ENCODE measurements around the gene PRSS3. TPM values are rescaled to one million over a fixed set of nuclear protein-coding genes. Genes with fewer than 3 reads are reported as not detected.

The PRSS3 gene
- total and polyA plus RNA-seq, 9 of the 15 experiments (the other 6 are each of a cell fraction or from before 2014, with no cell fraction given) = 0.35 to 0.42 TPM; not detected in 7

DNA sequence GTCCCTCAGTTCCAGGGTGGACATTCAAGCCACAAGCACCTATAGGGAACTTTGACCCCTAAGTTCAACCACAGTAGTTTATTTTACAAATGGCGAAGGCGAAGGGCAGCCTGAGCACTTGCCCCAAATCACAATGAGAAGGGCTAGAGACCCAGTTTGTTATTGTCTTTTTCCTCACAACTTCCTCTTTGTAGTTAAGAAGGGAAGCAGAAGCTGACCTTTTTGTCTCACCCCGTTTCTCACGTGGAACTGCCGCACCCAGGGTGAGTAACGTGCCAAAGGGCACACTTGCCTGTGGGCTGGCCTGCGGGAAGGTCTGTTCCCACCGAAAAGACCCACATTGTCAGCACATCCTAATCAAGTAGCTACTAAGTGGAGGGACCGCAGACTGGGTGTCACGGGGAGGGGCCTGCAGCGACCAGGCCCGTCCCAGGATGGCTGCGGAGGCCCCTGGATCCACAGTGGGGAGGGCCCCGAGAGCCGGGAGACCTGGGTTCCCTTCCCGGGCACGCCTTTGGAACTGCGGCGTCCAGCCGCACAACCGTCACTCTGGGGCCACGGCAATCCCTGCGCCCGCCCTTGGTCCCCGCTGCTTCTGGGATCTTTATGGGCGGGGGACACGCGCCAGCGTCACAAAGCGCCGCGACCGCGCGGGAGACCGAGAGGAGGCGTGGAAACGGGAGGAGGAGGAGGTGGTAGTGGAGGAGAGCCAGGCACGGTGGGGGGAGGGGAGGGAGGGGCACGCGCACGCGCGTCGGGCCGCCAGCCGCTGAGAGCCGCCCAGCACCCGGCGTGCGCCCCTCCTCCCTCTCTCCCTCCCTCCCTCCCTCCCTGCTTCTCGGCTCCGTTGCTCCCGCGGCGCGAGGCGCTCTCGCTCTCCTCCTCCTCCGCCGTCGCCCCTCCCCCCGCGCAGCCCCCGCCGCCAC, 21.2 kb downstream of the PRSS3 start, which contains the start of gene UBE2R2 (continued):
- TF ChIP-seq, protein P1, sequence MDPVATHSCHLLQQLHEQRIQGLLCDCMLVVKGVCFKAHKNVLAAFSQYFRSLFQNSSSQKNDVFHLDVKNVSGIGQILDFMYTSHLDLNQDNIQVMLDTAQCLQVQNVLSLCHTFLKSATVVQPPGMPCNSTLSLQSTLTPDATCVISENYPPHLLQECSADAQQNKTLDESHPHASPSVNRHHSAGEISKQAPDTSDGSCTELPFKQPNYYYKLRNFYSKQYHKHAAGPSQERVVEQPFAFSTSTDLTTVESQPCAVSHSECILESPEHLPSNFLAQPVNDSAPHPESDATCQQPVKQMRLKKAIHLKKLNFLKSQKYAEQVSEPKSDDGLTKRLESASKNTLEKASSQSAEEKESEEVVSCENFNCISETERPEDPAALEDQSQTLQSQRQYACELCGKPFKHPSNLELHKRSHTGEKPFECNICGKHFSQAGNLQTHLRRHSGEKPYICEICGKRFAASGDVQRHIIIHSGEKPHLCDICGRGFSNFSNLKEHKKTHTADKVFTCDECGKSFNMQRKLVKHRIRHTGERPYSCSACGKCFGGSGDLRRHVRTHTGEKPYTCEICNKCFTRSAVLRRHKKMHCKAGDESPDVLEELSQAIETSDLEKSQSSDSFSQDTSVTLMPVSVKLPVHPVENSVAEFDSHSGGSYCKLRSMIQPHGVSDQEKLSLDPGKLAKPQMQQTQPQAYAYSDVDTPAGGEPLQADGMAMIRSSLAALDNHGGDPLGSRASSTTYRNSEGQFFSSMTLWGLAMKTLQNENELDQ (CRISPR knock-in tag; IDR thresholded peaks at IDR 0.05; ENCODE audit: borderline replicate concordance) = no peak
- TF ChIP-seq, protein P2, sequence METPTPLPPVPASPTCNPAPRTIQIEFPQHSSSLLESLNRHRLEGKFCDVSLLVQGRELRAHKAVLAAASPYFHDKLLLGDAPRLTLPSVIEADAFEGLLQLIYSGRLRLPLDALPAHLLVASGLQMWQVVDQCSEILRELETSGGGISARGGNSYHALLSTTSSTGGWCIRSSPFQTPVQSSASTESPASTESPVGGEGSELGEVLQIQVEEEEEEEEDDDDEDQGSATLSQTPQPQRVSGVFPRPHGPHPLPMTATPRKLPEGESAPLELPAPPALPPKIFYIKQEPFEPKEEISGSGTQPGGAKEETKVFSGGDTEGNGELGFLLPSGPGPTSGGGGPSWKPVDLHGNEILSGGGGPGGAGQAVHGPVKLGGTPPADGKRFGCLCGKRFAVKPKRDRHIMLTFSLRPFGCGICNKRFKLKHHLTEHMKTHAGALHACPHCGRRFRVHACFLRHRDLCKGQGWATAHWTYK (CRISPR knock-in tag; IDR thresholded peaks at IDR 0.05) = 0 out of 2 replicates have a peak, but pooled peaks have one; percentile 27
- TF ChIP-seq SMARCA5 (IDR thresholded peaks at IDR 0.05) (no peak), TOE1 (IDR thresholded peaks at IDR 0.05; ENCODE audit: borderline replicate concordance) (peak; percentile 35; the same call in 1 of the 2 replicates), TOE1 (CRISPR knock-in tag; IDR thresholded peaks at IDR 0.05; ENCODE audit: borderline replicate concordance, low read depth) (no peak), RCOR1 (IDR thresholded peaks at IDR 0.05; ENCODE audit: borderline replicate concordance in 1 of 2, low read depth in 2 of 2, low read length in 2 of 2) (no peak), SMAD4 (CRISPR knock-in tag; conservative IDR thresholded peaks at IDR 0.05) (peak; percentile 37; the same call in 1 of the 2 replicates), SAP30 (IDR thresholded peaks at IDR 0.05; ENCODE audit: borderline replicate concordance, insufficient read depth, low read depth, low read length, poor library complexity, severe bottlenecking) (peak; percentile 41), EWSR1 (IDR thresholded peaks at IDR 0.05; ENCODE audit: borderline replicate concordance, low read depth, partially characterized antibody) (no peak), PRPF4 (IDR thresholded peaks at IDR 0.05; ENCODE audit: insufficient read depth, low read depth, low read length, poor library complexity, severe bottlenecking) (no peak), HDGF (IDR thresholded peaks at IDR 0.05) (no peak), YY1 (IDR thresholded peaks at IDR 0.05; ENCODE audit: borderline replicate concordance in 1 of 3, control insufficient read depth in 1 of 3, extremely low read depth in 1 of 3, insufficient read depth in 3 of 3, insufficient read length in 1 of 3, insufficient replicate concordance in 2 of 3, low read depth in 1 of 3, low read length in 2 of 3) (peak in 2 of 3 experiments; percentile 43 to 52), NR4A1 (CRISPR knock-in tag; IDR thresholded peaks at IDR 0.05) (no peak), NR4A1 (tag; IDR thresholded peaks at IDR 0.05) (no peak)
- TF ChIP-seq, protein P3, sequence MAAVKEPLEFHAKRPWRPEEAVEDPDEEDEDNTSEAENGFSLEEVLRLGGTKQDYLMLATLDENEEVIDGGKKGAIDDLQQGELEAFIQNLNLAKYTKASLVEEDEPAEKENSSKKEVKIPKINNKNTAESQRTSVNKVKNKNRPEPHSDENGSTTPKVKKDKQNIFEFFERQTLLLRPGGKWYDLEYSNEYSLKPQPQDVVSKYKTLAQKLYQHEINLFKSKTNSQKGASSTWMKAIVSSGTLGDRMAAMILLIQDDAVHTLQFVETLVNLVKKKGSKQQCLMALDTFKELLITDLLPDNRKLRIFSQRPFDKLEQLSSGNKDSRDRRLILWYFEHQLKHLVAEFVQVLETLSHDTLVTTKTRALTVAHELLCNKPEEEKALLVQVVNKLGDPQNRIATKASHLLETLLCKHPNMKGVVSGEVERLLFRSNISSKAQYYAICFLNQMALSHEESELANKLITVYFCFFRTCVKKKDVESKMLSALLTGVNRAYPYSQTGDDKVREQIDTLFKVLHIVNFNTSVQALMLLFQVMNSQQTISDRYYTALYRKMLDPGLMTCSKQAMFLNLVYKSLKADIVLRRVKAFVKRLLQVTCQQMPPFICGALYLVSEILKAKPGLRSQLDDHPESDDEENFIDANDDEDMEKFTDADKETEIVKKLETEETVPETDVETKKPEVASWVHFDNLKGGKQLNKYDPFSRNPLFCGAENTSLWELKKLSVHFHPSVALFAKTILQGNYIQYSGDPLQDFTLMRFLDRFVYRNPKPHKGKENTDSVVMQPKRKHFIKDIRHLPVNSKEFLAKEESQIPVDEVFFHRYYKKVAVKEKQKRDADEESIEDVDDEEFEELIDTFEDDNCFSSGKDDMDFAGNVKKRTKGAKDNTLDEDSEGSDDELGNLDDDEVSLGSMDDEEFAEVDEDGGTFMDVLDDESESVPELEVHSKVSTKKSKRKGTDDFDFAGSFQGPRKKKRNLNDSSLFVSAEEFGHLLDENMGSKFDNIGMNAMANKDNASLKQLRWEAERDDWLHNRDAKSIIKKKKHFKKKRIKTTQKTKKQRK (IDR thresholded peaks at IDR 0.05; ENCODE audit: borderline replicate concordance, low read depth, low read length) = no peak
- TF ChIP-seq, protein P4, sequence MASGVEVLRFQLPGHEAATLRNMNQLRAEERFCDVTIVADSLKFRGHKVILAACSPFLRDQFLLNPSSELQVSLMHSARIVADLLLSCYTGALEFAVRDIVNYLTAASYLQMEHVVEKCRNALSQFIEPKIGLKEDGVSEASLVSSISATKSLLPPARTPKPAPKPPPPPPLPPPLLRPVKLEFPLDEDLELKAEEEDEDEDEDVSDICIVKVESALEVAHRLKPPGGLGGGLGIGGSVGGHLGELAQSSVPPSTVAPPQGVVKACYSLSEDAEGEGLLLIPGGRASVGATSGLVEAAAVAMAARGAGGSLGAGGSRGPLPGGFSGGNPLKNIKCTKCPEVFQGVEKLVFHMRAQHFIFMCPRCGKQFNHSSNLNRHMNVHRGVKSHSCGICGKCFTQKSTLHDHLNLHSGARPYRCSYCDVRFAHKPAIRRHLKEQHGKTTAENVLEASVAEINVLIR (CRISPR knock-in tag; IDR thresholded peaks at IDR 0.05) = no peak
